H9 (cell line): ENCODE measurements around the gene PCDHA1. TPM values are rescaled to one million over a fixed set of nuclear protein-coding genes. Genes with fewer than 3 reads are reported as not detected.

Experiments used
- DNase-seq: peaks from one replicate; pipeline ENCODE4 v3.0.0-alpha.2; 2017
- H2AFZ ChIP-seq: one replicate; pipeline ENCODE4 v1.6.1; 2013; ENCODE audit warnings: mild to moderate bottlenecking, low read length, control low read depth, moderate library complexity
- H2AK5ac ChIP-seq: 2 replicates; pipeline ENCODE4 v1.6.1; 2013; ENCODE audit warnings: low read length, control low read depth, mixed read lengths; ENCODE audit not compliant: insufficient read length
- H2BK120ac ChIP-seq: one replicate; pipeline ENCODE4 v1.6.1; 2013; ENCODE audit warnings: low read depth, mild to moderate bottlenecking, low read length, control low read depth, inconsistent platforms; ENCODE audit not compliant: poor library complexity, severe bottlenecking
- H2BK12ac ChIP-seq: 2 replicates; pipeline ENCODE4 v1.6.1; 2013; ENCODE audit warnings: low read length, control low read depth, mixed read lengths, low read depth; ENCODE audit not compliant: insufficient read length
- H2BK15ac ChIP-seq: 2 replicates; pipeline ENCODE4 v1.6.1; 2013; ENCODE audit warnings: low read depth, low read length, control low read depth
- H2BK20ac ChIP-seq: one replicate; pipeline ENCODE4 v1.6.1; 2013; ENCODE audit warnings: low read depth, mild to moderate bottlenecking, low read length, control low read depth, inconsistent platforms; ENCODE audit not compliant: poor library complexity, severe bottlenecking
- H2BK5ac ChIP-seq: 2 replicates; pipeline ENCODE4 v1.6.1; 2013; ENCODE audit warnings: low read length, control low read depth, mixed read lengths; ENCODE audit not compliant: insufficient read length
- H3K14ac ChIP-seq: 2 replicates; pipeline ENCODE4 v1.6.1; 2013; ENCODE audit warnings: low read length, control low read depth; ENCODE audit not compliant: insufficient read depth
- H3K18ac ChIP-seq: 2 replicates; pipeline ENCODE4 v1.6.1; 2013; ENCODE audit warnings: low read depth, mild to moderate bottlenecking, mixed read lengths, low read length, control low read depth; ENCODE audit not compliant: insufficient read length
- H3K23ac ChIP-seq: 2 replicates; pipeline ENCODE4 v1.6.1; 2013; ENCODE audit warnings: low read length, control low read depth, mixed read lengths, low read depth; ENCODE audit not compliant: insufficient read length
- H3K23me2 ChIP-seq: 2 replicates; pipeline ENCODE4 v1.6.1; 2013; ENCODE audit warnings: low read depth, mild to moderate bottlenecking, mixed read lengths, low read length, control low read depth; ENCODE audit not compliant: insufficient read length, poor library complexity, severe bottlenecking
- H3K27ac ChIP-seq: 2 replicates; pipeline ENCODE4 v1.5.1; 2013; ENCODE audit warnings: low read length, control low read depth, mixed read lengths, low read depth; ENCODE audit not compliant: insufficient read length
- H3K27me3 ChIP-seq: 2 replicates; pipeline ENCODE4 v1.6.1; 2013; ENCODE audit warnings: low read length, control low read depth, inconsistent platforms; ENCODE audit not compliant: insufficient read depth
- H3K4ac ChIP-seq: 2 replicates; pipeline ENCODE4 v1.6.1; 2013; ENCODE audit warnings: low read depth, mild to moderate bottlenecking, control low read depth, inconsistent platforms, low read length, moderate library complexity
- H3K4me1 ChIP-seq: 2 replicates; pipeline ENCODE4 v1.6.1; 2013; ENCODE audit warnings: low read length, control low read depth, inconsistent platforms; ENCODE audit not compliant: insufficient read depth
- H3K4me2 ChIP-seq: 2 replicates; pipeline ENCODE4 v1.6.1; 2013; ENCODE audit warnings: low read length, control low read depth, mixed read lengths; ENCODE audit not compliant: insufficient read length, insufficient read depth
- H3K56ac ChIP-seq: 2 replicates; pipeline ENCODE4 v1.6.1; 2013; ENCODE audit warnings: low read depth, mild to moderate bottlenecking, mixed read lengths, low read length, control low read depth; ENCODE audit not compliant: insufficient read length
- H3K79me1 ChIP-seq: 2 replicates; pipeline ENCODE4 v1.6.1; 2013; ENCODE audit warnings: low read depth, mild to moderate bottlenecking, moderate library complexity, low read length, control low read depth, inconsistent platforms; ENCODE audit not compliant: insufficient read depth, poor library complexity, severe bottlenecking
- H3K79me2 ChIP-seq: 2 replicates; pipeline ENCODE4 v1.6.1; 2013; ENCODE audit warnings: low read length, control low read depth, inconsistent platforms; ENCODE audit not compliant: insufficient read depth
- H3K9ac ChIP-seq: 2 replicates; pipeline ENCODE4 v1.6.1; 2013; ENCODE audit warnings: low read length, control low read depth, mixed read lengths; ENCODE audit not compliant: insufficient read length; ENCODE audit errors: extremely low read depth
- H3K9me3 ChIP-seq: one replicate; pipeline ENCODE4 v1.6.1; 2013; ENCODE audit warnings: low read depth, low read length, inconsistent platforms; ENCODE audit not compliant: control insufficient read depth
- H3T11ph ChIP-seq: one replicate; pipeline ENCODE4 v1.6.1; 2013; ENCODE audit warnings: mild to moderate bottlenecking, low read length, control low read depth, inconsistent platforms
- H4K20me1 ChIP-seq: one replicate; pipeline ENCODE4 v1.6.1; 2013; ENCODE audit not compliant: control insufficient read depth, insufficient read length, insufficient read depth
- H4K5ac ChIP-seq: 2 replicates; pipeline ENCODE4 v1.6.1; 2013; ENCODE audit warnings: low read depth, mild to moderate bottlenecking, mixed read lengths, low read length, control low read depth; ENCODE audit not compliant: insufficient read length
- H4K8ac ChIP-seq: replicated peaks from 2 replicates; pipeline ENCODE4 v1.6.1; 2013; ENCODE audit warnings: low read length, control low read depth, mixed read lengths, low read depth; ENCODE audit not compliant: insufficient read length
- H4K91ac ChIP-seq: 2 replicates; pipeline ENCODE4 v1.6.1; 2013; ENCODE audit warnings: low read depth, mild to moderate bottlenecking, moderate library complexity, mixed read lengths, low read length, control low read depth; ENCODE audit not compliant: insufficient read length
- H3K27ac Mint-ChIP-seq, 3 experiments: 2 replicates in 2 of 3; 3 replicates in 1 of 3; pipeline ENCODE4 v1.8.0; 2020 to 2021; ENCODE audit warnings: mixed read lengths in 3 of 3, mild to moderate bottlenecking in 1 of 3, moderate library complexity in 1 of 3
- H3K27me3 Mint-ChIP-seq: 2 replicates; pipeline ENCODE4 v1.8.0; 2021; ENCODE audit warnings: low read depth, mild to moderate bottlenecking, moderate library complexity, mixed read lengths
- H3K36me3 Mint-ChIP-seq, 3 experiments: 2 replicates in 2 of 3; 3 replicates in 1 of 3; pipeline ENCODE4 v1.8.0; 2020 to 2021; ENCODE audit warnings: low read depth in 3 of 3, mixed read lengths in 3 of 3; ENCODE audit not compliant: insufficient read depth in 1 of 3
- H3K4me1 Mint-ChIP-seq, 2 experiments: 2 replicates each; pipeline ENCODE4 v1.8.0; 2020; ENCODE audit warnings: mixed read lengths in 2 of 2
- H3K4me3 Mint-ChIP-seq, 2 experiments: 2 replicates in 1 of 2; 3 replicates in 1 of 2; pipeline ENCODE4 v1.8.0; 2020 to 2021; ENCODE audit warnings: mild to moderate bottlenecking in 2 of 2, mixed read lengths in 2 of 2, moderate library complexity in 1 of 2
- H3K9me3 Mint-ChIP-seq, 2 experiments: 2 replicates in 1 of 2; 3 replicates in 1 of 2; pipeline ENCODE4 v1.8.0; 2020; ENCODE audit warnings: mild to moderate bottlenecking in 2 of 2, mixed read lengths in 2 of 2, moderate library complexity in 1 of 2
- total RNA-seq: library from RNA; stranded (reverse); gene quantifications from 2 replicates; pipeline ENCODE4 v1.2.1, GENCODE V29; 2021
- TF ChIP-seq, protein P1 (sequence below): fragments of 200-600 bp; sonication (generic); conservative IDR thresholded peaks from 3 replicates; pipeline ENCODE4 v1.8.0; 2021; ENCODE audit warnings: antibody characterized with exemption, mild to moderate bottlenecking

Gene PCDHA1
- total RNA-seq, 1 experiment from 2014 or later = 0.61 TPM

GRCh38 chr5:140969880-140970279, 183.9 kb downstream of the PCDHA1 start:
- Histone ChIP-seq H3K27ac (no peak overlapping the region), H3K23ac (no peak overlapping the region), H4K5ac (no peak overlapping the region), H4K91ac (no peak overlapping the region), H2BK5ac (no peak overlapping the region), H3K9me3 (no peaks in the 10 kb centered on the region), H3K56ac (no peak overlapping the region), H3K27me3 (peaks cover 6% of the 10 kb centered on the region; the same call in 1 of the 2 replicates), H3K4me2 (no peak overlapping the region), H2BK15ac (no peak overlapping the region), H2BK20ac (no peak overlapping the region), H3K18ac (no peak overlapping the region), H3K9ac (no peak overlapping the region), H3K4ac (no peak overlapping the region), H2BK120ac (no peak overlapping the region), H3K79me1 (no peaks in the 10 kb centered on the region), H3K4me1 (peaks cover 3% of the 10 kb centered on the region; the same call in 1 of the 2 replicates), H4K8ac (no peak overlapping the region), H3K23me2 (peaks cover 14% of the 10 kb centered on the region), H3K79me2 (no peaks in the 10 kb centered on the region), H2AK5ac (no peak overlapping the region), H4K20me1 (peaks cover 2% of the 10 kb centered on the region), H3T11ph (no peak overlapping the region), H2AFZ (no peak overlapping the region), H3K14ac (no peak overlapping the region), H2BK12ac (no peak overlapping the region)
- H3K4me3 Mint-ChIP-seq = no peak overlapping the region
- peaks cover 36 to 37% of the 10 kb centered on the region in 2 experiments for H3K4me1 Mint-ChIP-seq
- peaks cover 34% of the 10 kb centered on the region for H3K27me3 Mint-ChIP-seq
- H3K36me3 Mint-ChIP-seq = peaks cover 0 to 4% (median 2%) of the 10 kb centered on the region in 3 experiments; a peak in 3 of 7 replicates
- H3K9me3 Mint-ChIP-seq = no peaks in the 10 kb centered on the region
- DNase-seq = no peak
- TF ChIP-seq, protein P1, sequence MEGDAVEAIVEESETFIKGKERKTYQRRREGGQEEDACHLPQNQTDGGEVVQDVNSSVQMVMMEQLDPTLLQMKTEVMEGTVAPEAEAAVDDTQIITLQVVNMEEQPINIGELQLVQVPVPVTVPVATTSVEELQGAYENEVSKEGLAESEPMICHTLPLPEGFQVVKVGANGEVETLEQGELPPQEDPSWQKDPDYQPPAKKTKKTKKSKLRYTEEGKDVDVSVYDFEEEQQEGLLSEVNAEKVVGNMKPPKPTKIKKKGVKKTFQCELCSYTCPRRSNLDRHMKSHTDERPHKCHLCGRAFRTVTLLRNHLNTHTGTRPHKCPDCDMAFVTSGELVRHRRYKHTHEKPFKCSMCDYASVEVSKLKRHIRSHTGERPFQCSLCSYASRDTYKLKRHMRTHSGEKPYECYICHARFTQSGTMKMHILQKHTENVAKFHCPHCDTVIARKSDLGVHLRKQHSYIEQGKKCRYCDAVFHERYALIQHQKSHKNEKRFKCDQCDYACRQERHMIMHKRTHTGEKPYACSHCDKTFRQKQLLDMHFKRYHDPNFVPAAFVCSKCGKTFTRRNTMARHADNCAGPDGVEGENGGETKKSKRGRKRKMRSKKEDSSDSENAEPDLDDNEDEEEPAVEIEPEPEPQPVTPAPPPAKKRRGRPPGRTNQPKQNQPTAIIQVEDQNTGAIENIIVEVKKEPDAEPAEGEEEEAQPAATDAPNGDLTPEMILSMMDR = no peak
- H3K27ac Mint-ChIP-seq = no peak overlapping the region
